ENCODE results near the gene SMO.

The SMO gene

GRCh38 chr7:129161524-129162225 is 26.8 kb upstream of the SMO start:
- no peak overlapping the region for H3K4me3 ChIP-seq (ENCODE audit: low read length in 2 of 2)
- H3K36me3 ChIP-seq (replicated peaks in 1 of 2; ENCODE audit: control insufficient read depth in 2 of 2, insufficient read depth in 2 of 2, low read length in 2 of 2), result peaks cover 0 to 2% of the 10 kb centered on the region in 2 donors
- H3K14ac ChIP-seq (ENCODE audit: low read length), result no peak overlapping the region
- no peak overlapping the region for H3K27ac ChIP-seq (replicated peaks; ENCODE audit: low read length)
- H3K27me3 ChIP-seq (ENCODE audit: control insufficient read depth in 3 of 3, insufficient read depth in 3 of 3, low read depth in 1 of 3, low read length in 3 of 3), result no peaks in the 10 kb centered on the region
- no peak overlapping the region for H4K8ac ChIP-seq (ENCODE audit: low read depth, low read length)
- no peak overlapping the region for H2BK120ac ChIP-seq (ENCODE audit: low read depth, low read length)
- no peak overlapping the region for H3K18ac ChIP-seq (ENCODE audit: low read length)
- H2AFZ ChIP-seq (ENCODE audit: low read length), result no peak overlapping the region
- no peak overlapping the region for H3K9ac ChIP-seq (ENCODE audit: low read depth, low read length, poor library complexity)
- no peak overlapping the region for H3K4ac ChIP-seq (ENCODE audit: low read length)
- DNase-seq (ENCODE audit: low spot score), result no peak
- H2BK15ac ChIP-seq (ENCODE audit: low read length), result no peak overlapping the region
- WGBS, 2 donors (ENCODE audit: extremely low coverage in 2 of 2, insufficient read length in 2 of 2, insufficient replicate concordance in 1 of 2), result no CpG with 5 or more reads among the region's 5 CpGs
- no peak overlapping the region for H3K23ac ChIP-seq (ENCODE audit: low read depth, low read length, poor library complexity)
- no peak overlapping the region for H2BK5ac ChIP-seq (ENCODE audit: low read length)
- peaks cover 4 to 7% of the 10 kb centered on the region in 2 donors for H3K4me1 ChIP-seq (ENCODE audit: control insufficient read depth in 2 of 2, insufficient read depth in 1 of 2, low read depth in 1 of 2, low read length in 2 of 2)
- no peaks in the 10 kb centered on the region for H3K79me1 ChIP-seq (ENCODE audit: low read depth, low read length)
- no peak overlapping the region for H3K4me2 ChIP-seq (ENCODE audit: insufficient read depth, low read length, poor library complexity, severe bottlenecking)
- H3K9me3 ChIP-seq (replicated peaks in 1 of 2; ENCODE audit: control insufficient read depth in 2 of 2, insufficient read depth in 1 of 2, low read depth in 1 of 2, low read length in 2 of 2), result no peaks in the 10 kb centered on the region
- no peak overlapping the region for H2AK5ac ChIP-seq (ENCODE audit: low read depth, low read length)
- H4K91ac ChIP-seq (ENCODE audit: low read depth, low read length, poor library complexity), result no peak overlapping the region
- H2BK12ac ChIP-seq (ENCODE audit: low read length), result no peak overlapping the region

- no peak overlapping the region for H3K4ac ChIP-seq (ENCODE audit: low read length)
- no peak overlapping the region for H3K27ac ChIP-seq (replicated peaks; ENCODE audit: low read length)
- H3K9ac ChIP-seq (ENCODE audit: low read depth, low read length, poor library complexity), result no peak overlapping the region
- H3K79me1 ChIP-seq (ENCODE audit: low read depth, low read length), result no peaks in the 10 kb centered on the region
- no CpG with 5 or more reads among the region's 5 CpGs for WGBS, 2 donors (ENCODE audit: extremely low coverage in 2 of 2, insufficient read length in 2 of 2, insufficient replicate concordance in 1 of 2)
- no peak overlapping the region for H3K14ac ChIP-seq (ENCODE audit: low read length)
- H2BK5ac ChIP-seq (ENCODE audit: low read length), result no peak overlapping the region
- H2AK5ac ChIP-seq (ENCODE audit: low read depth, low read length), result no peak overlapping the region
- peaks cover 4 to 7% of the 10 kb centered on the region in 2 donors for H3K4me1 ChIP-seq (ENCODE audit: control insufficient read depth in 2 of 2, insufficient read depth in 1 of 2, low read depth in 1 of 2, low read length in 2 of 2)
- H3K9me3 ChIP-seq (replicated peaks in 1 of 2; ENCODE audit: control insufficient read depth in 2 of 2, insufficient read depth in 1 of 2, low read depth in 1 of 2, low read length in 2 of 2), result no peaks in the 10 kb centered on the region
- no peak overlapping the region for H2AFZ ChIP-seq (ENCODE audit: low read length)
- H3K18ac ChIP-seq (ENCODE audit: low read length), result no peak overlapping the region
- no peak for DNase-seq (ENCODE audit: low spot score)
- peak overlapping the region; percentile 52 for H3K23ac ChIP-seq (ENCODE audit: low read depth, low read length, poor library complexity)
- H3K27me3 ChIP-seq (ENCODE audit: control insufficient read depth in 3 of 3, insufficient read depth in 3 of 3, low read depth in 1 of 3, low read length in 3 of 3), result no peaks in the 10 kb centered on the region
- H4K8ac ChIP-seq (ENCODE audit: low read depth, low read length), result no peak overlapping the region
- H2BK12ac ChIP-seq (ENCODE audit: low read length), result no peak overlapping the region
- H3K4me2 ChIP-seq (ENCODE audit: insufficient read depth, low read length, poor library complexity, severe bottlenecking), result no peak overlapping the region
- no peak overlapping the region for H4K91ac ChIP-seq (ENCODE audit: low read depth, low read length, poor library complexity)
- no peak overlapping the region for H2BK120ac ChIP-seq (ENCODE audit: low read depth, low read length)
- H2BK15ac ChIP-seq (ENCODE audit: low read length), result no peak overlapping the region
- no peak overlapping the region for H3K4me3 ChIP-seq (ENCODE audit: low read length in 2 of 2)
- H3K36me3 ChIP-seq (replicated peaks in 1 of 2; ENCODE audit: control insufficient read depth in 2 of 2, insufficient read depth in 2 of 2, low read length in 2 of 2), result peaks cover 0 to 4% of the 10 kb centered on the region in 2 donors
These were observed 25.7 kb upstream of the SMO start for GRCh38 chr7:129162732-129163131.

DNA sequence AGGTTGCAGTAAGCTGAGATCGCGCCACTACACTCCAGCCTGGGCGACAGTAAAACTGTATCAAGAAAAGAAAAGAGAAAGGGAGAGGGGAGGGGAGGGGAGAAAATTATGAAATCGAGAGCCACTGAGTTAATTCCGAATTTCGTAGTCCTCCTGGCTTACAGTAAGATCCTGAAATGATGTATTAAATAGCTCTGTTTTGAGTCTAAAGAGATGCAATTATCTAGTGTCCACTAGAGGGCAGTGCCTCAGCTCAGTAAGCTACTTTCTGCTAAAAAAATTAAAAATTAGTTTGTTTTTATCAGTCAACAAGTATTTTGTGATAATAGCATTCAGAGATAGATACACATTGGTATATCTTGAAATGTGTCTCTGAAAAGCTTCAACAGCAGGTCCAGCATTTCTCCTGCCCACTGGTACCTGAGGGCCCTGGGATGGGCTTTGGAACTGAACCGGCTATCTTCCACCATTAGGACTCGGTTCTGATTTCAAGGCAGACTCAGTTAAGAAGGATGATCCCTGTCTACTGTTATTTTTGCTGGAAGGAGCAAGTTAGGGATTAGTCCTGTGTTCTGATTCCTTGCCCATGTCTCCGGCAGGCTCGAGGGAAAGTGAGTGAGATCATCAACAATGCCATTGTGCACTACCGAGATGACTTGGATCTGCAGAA is 24.4 kb upstream of the SMO start:
- H3K23ac ChIP-seq (ENCODE audit: low read depth, low read length, poor library complexity), result no peak overlapping the region
- H3K4me3 ChIP-seq (ENCODE audit: low read length in 2 of 2), result no peak overlapping the region
- no peak overlapping the region for H4K8ac ChIP-seq (ENCODE audit: low read depth, low read length)
- no peak overlapping the region for H2AFZ ChIP-seq (ENCODE audit: low read length)
- no peaks in the 10 kb centered on the region for H3K9me3 ChIP-seq (replicated peaks in 1 of 2; ENCODE audit: control insufficient read depth in 2 of 2, insufficient read depth in 1 of 2, low read depth in 1 of 2, low read length in 2 of 2)
- no peak overlapping the region for H2BK5ac ChIP-seq (ENCODE audit: low read length)
- H3K4me2 ChIP-seq (ENCODE audit: insufficient read depth, low read length, poor library complexity, severe bottlenecking), result no peak overlapping the region
- H3K14ac ChIP-seq (ENCODE audit: low read length), result no peak overlapping the region
- DNase-seq (ENCODE audit: low spot score), result no peak
- no peak overlapping the region for H3K9ac ChIP-seq (ENCODE audit: low read depth, low read length, poor library complexity)
- H3K4ac ChIP-seq (ENCODE audit: low read length), result no peak overlapping the region
- no CpG with 5 or more reads among the region's 11 CpGs for WGBS, 2 donors (ENCODE audit: extremely low coverage in 2 of 2, insufficient read length in 2 of 2, insufficient replicate concordance in 1 of 2)
- H3K36me3 ChIP-seq (replicated peaks in 1 of 2; ENCODE audit: control insufficient read depth in 2 of 2, insufficient read depth in 2 of 2, low read length in 2 of 2), result peaks cover 0 to 4% of the 10 kb centered on the region in 2 donors
- peaks cover 7 to 11% of the 10 kb centered on the region in 2 donors for H3K4me1 ChIP-seq (ENCODE audit: control insufficient read depth in 2 of 2, insufficient read depth in 1 of 2, low read depth in 1 of 2, low read length in 2 of 2)
- no peaks in the 10 kb centered on the region for H3K79me1 ChIP-seq (ENCODE audit: low read depth, low read length)
- no peak overlapping the region for H2BK120ac ChIP-seq (ENCODE audit: low read depth, low read length)
- H3K27me3 ChIP-seq (ENCODE audit: control insufficient read depth in 3 of 3, insufficient read depth in 3 of 3, low read depth in 1 of 3, low read length in 3 of 3), result no peaks in the 10 kb centered on the region
- no peak overlapping the region for H2BK12ac ChIP-seq (ENCODE audit: low read length)
- H2BK15ac ChIP-seq (ENCODE audit: low read length), result no peak overlapping the region
- no peak overlapping the region for H3K27ac ChIP-seq (replicated peaks; ENCODE audit: low read length)
- no peak overlapping the region for H3K18ac ChIP-seq (ENCODE audit: low read length)
- no peak overlapping the region for H4K91ac ChIP-seq (ENCODE audit: low read depth, low read length, poor library complexity)
- H2AK5ac ChIP-seq (ENCODE audit: low read depth, low read length), result no peak overlapping the region

DNA sequence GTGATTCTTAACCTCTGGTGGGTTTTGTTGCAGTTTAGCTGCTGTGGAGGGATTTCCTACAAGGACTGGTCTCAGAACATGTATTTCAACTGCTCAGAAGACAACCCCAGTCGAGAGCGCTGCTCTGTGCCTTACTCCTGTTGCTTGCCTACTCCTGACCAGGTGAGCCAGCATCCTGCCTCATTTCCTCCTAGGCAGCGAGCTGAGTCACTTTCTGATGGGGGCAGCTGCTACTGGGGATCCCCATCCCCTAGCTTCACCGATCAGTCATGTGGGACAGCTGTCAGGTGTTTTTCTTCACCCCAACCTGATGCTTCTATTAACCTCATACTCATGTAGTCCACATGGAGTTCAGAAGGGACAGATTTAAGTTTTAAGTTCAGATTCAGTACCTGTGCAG is 21.7 kb upstream of the SMO start:
- H3K27me3 ChIP-seq (ENCODE audit: control insufficient read depth in 3 of 3, insufficient read depth in 3 of 3, low read depth in 1 of 3, low read length in 3 of 3), result no peaks in the 10 kb centered on the region
- H3K14ac ChIP-seq (ENCODE audit: low read length), result no peak overlapping the region
- no peak for DNase-seq (ENCODE audit: low spot score)
- H3K18ac ChIP-seq (ENCODE audit: low read length), result no peak overlapping the region
- H4K91ac ChIP-seq (ENCODE audit: low read depth, low read length, poor library complexity), result no peak overlapping the region
- no peak overlapping the region for H3K4me2 ChIP-seq (ENCODE audit: insufficient read depth, low read length, poor library complexity, severe bottlenecking)
- H3K9ac ChIP-seq (ENCODE audit: low read depth, low read length, poor library complexity), result no peak overlapping the region
- no peaks in the 10 kb centered on the region for H3K9me3 ChIP-seq (replicated peaks in 1 of 2; ENCODE audit: control insufficient read depth in 2 of 2, insufficient read depth in 1 of 2, low read depth in 1 of 2, low read length in 2 of 2)
- H3K4me1 ChIP-seq (ENCODE audit: control insufficient read depth in 2 of 2, insufficient read depth in 1 of 2, low read depth in 1 of 2, low read length in 2 of 2), result peaks cover 0 to 10% of the 10 kb centered on the region in 2 donors
- H3K23ac ChIP-seq (ENCODE audit: low read depth, low read length, poor library complexity), result no peak overlapping the region
- H3K4ac ChIP-seq (ENCODE audit: low read length), result no peak overlapping the region
- no peak overlapping the region for H2BK120ac ChIP-seq (ENCODE audit: low read depth, low read length)
- no peak overlapping the region for H2BK12ac ChIP-seq (ENCODE audit: low read length)
- no CpG with 5 or more reads among the region's 4 CpGs for WGBS, 2 donors (ENCODE audit: extremely low coverage in 2 of 2, insufficient read length in 2 of 2, insufficient replicate concordance in 1 of 2)
- no peak overlapping the region for H3K4me3 ChIP-seq (ENCODE audit: low read length in 2 of 2)
- no peak overlapping the region for H2BK5ac ChIP-seq (ENCODE audit: low read length)
- no peak overlapping the region for H2AFZ ChIP-seq (ENCODE audit: low read length)
- H2BK15ac ChIP-seq (ENCODE audit: low read length), result no peak overlapping the region
- peaks cover 0 to 4% of the 10 kb centered on the region in 2 donors for H3K36me3 ChIP-seq (replicated peaks in 1 of 2; ENCODE audit: control insufficient read depth in 2 of 2, insufficient read depth in 2 of 2, low read length in 2 of 2)
- H2AK5ac ChIP-seq (ENCODE audit: low read depth, low read length), result no peak overlapping the region
- H3K27ac ChIP-seq (replicated peaks; ENCODE audit: low read length), result no peak overlapping the region
- H3K79me1 ChIP-seq (ENCODE audit: low read depth, low read length), result no peaks in the 10 kb centered on the region
- H4K8ac ChIP-seq (ENCODE audit: low read depth, low read length), result no peak overlapping the region
